HCT116 (cell line): ENCODE data around the gene ADGRV1. TPM values are rescaled to one million over a fixed set of nuclear protein-coding genes. Genes with fewer than 3 reads are reported as not detected.

Experiments
- ATAC-seq: fragments of 200-7000 bp; cut with Tn5 transposase; 2 replicates; pipeline ENCODE4 v1.9.1; 2020; ENCODE audit warnings: mild to moderate bottlenecking, moderate library complexity
- BruUV-seq: library from RNA; stranded (reverse); fragments of 400-500 nt; replicated peaks from 2 replicates; lab custom pipeline; 2021; lab: Mats Ljungman, UMichigan
- CTCF ChIA-PET: fragments of 300-600 bp; sonication (Branson Sonifier 250); formaldehyde crosslinking; loops from one replicate; lab custom pipeline; 2021; ENCODE audit warnings: antibody characterized with exemption; lab: Charles Lee
- POLR2A ChIA-PET: fragments of 300-600, 350-600 bp; sonication (Branson Sonifier 250); formaldehyde crosslinking; loops from one replicate; lab custom pipeline; 2021; ENCODE audit warnings: antibody characterized with exemption; lab: Charles Lee
- RAD21 ChIA-PET, 2 experiments: fragments of 300-600 bp; sonication (Branson Sonifier 250); formaldehyde crosslinking; loops; one replicate each; lab custom pipeline; 2023; ENCODE audit warnings: low total read pairs in 2 of 2; ENCODE audit not compliant: uncharacterized antibody in 2 of 2, unreplicated experiment in 2 of 2, low non-redundant PET in 1 of 2; lab: Charles Lee
- DNase-seq: peaks from one replicate; pipeline ENCODE4 v3.0.0-alpha.2; 2010; ENCODE audit warnings: low read depth, low spot score
- H2AFZ ChIP-seq: fragments of 200-600 bp; shearing (Covaris generic), sonication (generic); 2 replicates; pipeline ENCODE4 v1.6.1; 2017; ENCODE audit warnings: low read depth, mixed run types, mixed read lengths, antibody characterized with exemption, low read length; ENCODE audit not compliant: poor library complexity, severe bottlenecking
- H3K27ac ChIP-seq: 2 replicates; pipeline ENCODE4 v1.5.1; 2012; ENCODE audit warnings: low read depth, low read length
- H3K27me3 ChIP-seq: fragments of 200-600 bp; sonication (generic); 2 replicates; pipeline ENCODE4 v1.6.1; 2016; ENCODE audit warnings: mixed run types, low read length, mixed read lengths; ENCODE audit not compliant: insufficient read depth
- H3K36me3 ChIP-seq, 2 experiments: fragments of 200-500 bp in 1 of 2; fragments of 200-600 bp in 1 of 2; sonication (Bioruptor generic) in 1 of 2; sonication (generic) in 1 of 2; 2 replicates each; pipeline versions ENCODE4 v1.5.1 to v1.6.1; 2014 to 2016; ENCODE audit warnings: low read length in 2 of 2, inconsistent platforms in 1 of 2, mixed read lengths in 1 of 2, mixed run types in 1 of 2; ENCODE audit not compliant: insufficient read depth in 2 of 2, control insufficient read depth in 1 of 2
- H3K4me1 ChIP-seq, 2 experiments: fragments of 200-600 bp in 1 of 2; sonication (generic) in 1 of 2; 2 replicates each; pipeline versions ENCODE4 v1.5.1 to v1.6.1; 2012 to 2017; ENCODE audit warnings: low read length in 2 of 2, inconsistent platforms in 1 of 2, mild to moderate bottlenecking in 1 of 2, mixed read lengths in 1 of 2, mixed run types in 1 of 2, moderate library complexity in 1 of 2; ENCODE audit not compliant: insufficient read depth in 2 of 2, control insufficient read depth in 1 of 2
- H3K4me2 ChIP-seq: fragments of 200-600 bp; sonication (generic); 2 replicates; pipeline ENCODE4 v1.6.1; 2017; ENCODE audit warnings: mixed run types, low read length, mixed read lengths
- H3K4me3 ChIP-seq, 2 experiments: fragments of 200-600 bp in 1 of 2; sonication (generic) in 1 of 2; replicated peaks in 1 of 2; 2 replicates each; pipeline ENCODE4 v1.5.1; 2011 to 2016; ENCODE audit warnings: low read length in 2 of 2, control low read depth in 1 of 2, low read depth in 1 of 2, mild to moderate bottlenecking in 1 of 2, mixed read lengths in 1 of 2, mixed run types in 1 of 2
- H3K79me2 ChIP-seq: fragments of 200-600 bp; sonication (generic); 2 replicates; pipeline ENCODE4 v1.6.1; 2017; ENCODE audit warnings: mild to moderate bottlenecking, mixed run types, low read length, moderate library complexity, mixed read lengths; ENCODE audit not compliant: insufficient read depth
- H3K9ac ChIP-seq: fragments of 200-600 bp; sonication (generic); 2 replicates; pipeline ENCODE4 v1.6.1; 2016; ENCODE audit warnings: low read length, mixed read lengths
- H3K9me2 ChIP-seq: fragments of 200-600 bp; sonication (generic), shearing (Covaris generic); 2 replicates; pipeline ENCODE4 v1.6.1; 2017; ENCODE audit warnings: mixed run types, mild to moderate bottlenecking, moderate library complexity; ENCODE audit not compliant: insufficient read depth
- H3K9me3 ChIP-seq, 2 experiments: fragments of 200-500 bp in 1 of 2; fragments of 200-600 bp in 1 of 2; sonication (Bioruptor generic) in 1 of 2; sonication (generic) in 1 of 2; 2 replicates each; pipeline ENCODE4 v1.6.1; 2014 to 2017; ENCODE audit warnings: low read length in 2 of 2, mixed read lengths in 2 of 2, inconsistent platforms in 1 of 2, low read depth in 1 of 2, mild to moderate bottlenecking in 1 of 2, mixed run types in 1 of 2, moderate library complexity in 1 of 2; ENCODE audit not compliant: control insufficient read depth in 1 of 2, insufficient read depth in 1 of 2
- H4K20me1 ChIP-seq: fragments of 200-600 bp; sonication (generic), shearing (Covaris generic); 2 replicates; pipeline ENCODE4 v1.6.1; 2017; ENCODE audit warnings: mixed run types, mild to moderate bottlenecking, moderate library complexity; ENCODE audit not compliant: insufficient read depth
- CTCF ChIP-seq, 3 experiments: fragments of 200-600 bp in 1 of 3; sonication (generic) in 1 of 3; IDR thresholded peaks in 2 of 3; conservative IDR thresholded peaks in 1 of 3; 2 replicates each; pipeline ENCODE4 v1.5.1; 2012 to 2017; ENCODE audit warnings: low read depth in 2 of 3, low read length in 2 of 3, antibody characterized with exemption in 1 of 3, borderline replicate concordance in 1 of 3, control low read depth in 1 of 3, mild to moderate bottlenecking in 1 of 3, mixed read lengths in 1 of 3, mixed run types in 1 of 3, moderate library complexity in 1 of 3; ENCODE audit not compliant: insufficient read depth in 1 of 3
- EGR1 ChIP-seq: IDR thresholded peaks from 2 replicates; pipeline ENCODE4 v1.6.1; 2012; ENCODE audit warnings: low read depth
- ELF1 ChIP-seq: IDR thresholded peaks from 2 replicates; pipeline ENCODE4 v1.6.1; 2012; ENCODE audit warnings: low read depth, borderline replicate concordance
- EZH2 ChIP-seq: fragments of 200-600 bp; sonication (generic); IDR thresholded peaks from 2 replicates; pipeline ENCODE4 v1.6.1; 2017; ENCODE audit warnings: antibody characterized with exemption, mixed run types
- FOSL1 ChIP-seq: IDR thresholded peaks from 2 replicates; pipeline ENCODE4 v1.6.1; 2012; ENCODE audit warnings: low read depth
- POLR2AphosphoS5 ChIP-seq: IDR thresholded peaks from 2 replicates; pipeline ENCODE4 v1.6.1; 2011; ENCODE audit warnings: mild to moderate bottlenecking, low read depth, low read length, moderate library complexity
- RAD21 ChIP-seq: IDR thresholded peaks from 2 replicates; pipeline ENCODE4 v1.6.1; 2012; ENCODE audit warnings: low read depth, mild to moderate bottlenecking
- REST ChIP-seq: IDR thresholded peaks from 2 replicates; pipeline ENCODE4 v1.6.1; 2012; ENCODE audit warnings: low read depth
- SIN3A ChIP-seq: IDR thresholded peaks from 2 replicates; pipeline ENCODE4 v1.6.1; 2012; ENCODE audit warnings: low read depth
- SP1 ChIP-seq: IDR thresholded peaks from 2 replicates; pipeline ENCODE4 v1.6.1; 2012; ENCODE audit warnings: low read depth
- ZNF274 ChIP-seq: fragments of 200-500 bp; sonication (Bioruptor generic); IDR thresholded peaks from 2 replicates; pipeline ENCODE4 v1.6.1; 2014; ENCODE audit warnings: mild to moderate bottlenecking, low read depth, low read length, inconsistent platforms
- intact Hi-C: fragments of 100-400 bp; cut with micrococcal nuclease; formaldehyde crosslinking; loops from 2 replicates; pipeline ENCODE4 v1.10.0; 2022
- total RNA-seq: library from RNA; stranded (reverse); gene quantifications from one replicate; pipeline ENCODE4 v1.2.1, GENCODE V29; 2021; ENCODE audit not compliant: unreplicated experiment

The ADGRV1 gene
- total RNA-seq, 1 experiment from 2014 or later = 6.0 TPM

GRCh38 chr5:91140657-91141056, 582.1 kb downstream of the ADGRV1 start (continued):
- no peak for TF ChIP-seq ZNF274

- no peaks in the 10 kb centered on the region for H3K27me3 ChIP-seq
- POLR2A ChIA-PET = no interaction called here
Observed at GRCh38 chr5:91141642-91142041, 583.0 kb downstream of the ADGRV1 start.

GRCh38 chr5:91142386-91142785, 583.8 kb downstream of the ADGRV1 start:
- Histone ChIP-seq H3K27ac (no peak overlapping the region), H3K9me3 (no peaks in the 10 kb centered on the region), H4K20me1 (no peaks in the 10 kb centered on the region), H2AFZ (no peak overlapping the region), H3K4me2 (no peak overlapping the region), H3K27me3 (no peaks in the 10 kb centered on the region), H3K4me1 (no peaks in the 10 kb centered on the region), H3K36me3 (no peaks in the 10 kb centered on the region), H3K9ac (no peak overlapping the region), H3K9me2 (no peaks in the 10 kb centered on the region), H3K79me2 (no peaks in the 10 kb centered on the region), H3K4me3 (no peak overlapping the region)
- ChIA-PET POLR2A (no interaction called here), CTCF (no interaction called here), RAD21 (no interaction called here)
- ATAC-seq = no peak
- intact Hi-C loops = no loop called here
- TF ChIP-seq REST (no peak), SIN3A (no peak), CTCF (IDR thresholded peaks at IDR 0.05 in 2 of 3, conservative IDR thresholded peaks at IDR 0.05 in 1 of 3; ENCODE audit: borderline replicate concordance in 1 of 3, insufficient read depth in 1 of 3, low read depth in 2 of 3, low read length in 2 of 3) (no peak), SP1 (no peak), EZH2 (no peak)
- BruUV-seq = no TSS peak
- no peak for DNase-seq

More at GRCh38 chr5:91141642-91142041, 583.0 kb downstream of the ADGRV1 start:
- Histone ChIP-seq H3K4me1 (peaks cover 0 to 2% of the 10 kb centered on the region in 2 experiments; a peak in 2 of 4 replicates), H2AFZ (no peak overlapping the region), H3K9me2 (no peaks in the 10 kb centered on the region), H3K36me3 (no peaks in the 10 kb centered on the region), H3K9me3 (no peaks in the 10 kb centered on the region), H3K27ac (no peak overlapping the region), H3K9ac (no peak overlapping the region), H3K4me3 (no peak overlapping the region), H3K79me2 (no peaks in the 10 kb centered on the region), H4K20me1 (no peaks in the 10 kb centered on the region), H3K4me2 (no peak overlapping the region)
- intact Hi-C loops = no loop called here
- TF ChIP-seq ELF1 (no peak), POLR2AphosphoS5 (no peak), FOSL1 (no peak), EGR1 (no peak), RAD21 (no peak)
- no TSS peak for BruUV-seq
- no peak for DNase-seq
- ATAC-seq = no peak
- RAD21 ChIA-PET = no interaction called here
- CTCF ChIA-PET = no interaction called here
